Cardiac ventricle fibroblast (primary cell): ENCODE measurements around the gene GANAB. TPM values are rescaled to one million over a fixed set of nuclear protein-coding genes. Genes with fewer than 3 reads are reported as not detected.

Experiments
- total RNA-seq: library from RNA; depleted of rRNA; stranded (reverse); fragments of >200 nt; gene quantifications from 2 replicates; pipeline ENCODE4 v1.2.3, GENCODE V29; 2015

GANAB gene
- total RNA-seq: 322 and 338 TPM in 2 replicates

DNA sequence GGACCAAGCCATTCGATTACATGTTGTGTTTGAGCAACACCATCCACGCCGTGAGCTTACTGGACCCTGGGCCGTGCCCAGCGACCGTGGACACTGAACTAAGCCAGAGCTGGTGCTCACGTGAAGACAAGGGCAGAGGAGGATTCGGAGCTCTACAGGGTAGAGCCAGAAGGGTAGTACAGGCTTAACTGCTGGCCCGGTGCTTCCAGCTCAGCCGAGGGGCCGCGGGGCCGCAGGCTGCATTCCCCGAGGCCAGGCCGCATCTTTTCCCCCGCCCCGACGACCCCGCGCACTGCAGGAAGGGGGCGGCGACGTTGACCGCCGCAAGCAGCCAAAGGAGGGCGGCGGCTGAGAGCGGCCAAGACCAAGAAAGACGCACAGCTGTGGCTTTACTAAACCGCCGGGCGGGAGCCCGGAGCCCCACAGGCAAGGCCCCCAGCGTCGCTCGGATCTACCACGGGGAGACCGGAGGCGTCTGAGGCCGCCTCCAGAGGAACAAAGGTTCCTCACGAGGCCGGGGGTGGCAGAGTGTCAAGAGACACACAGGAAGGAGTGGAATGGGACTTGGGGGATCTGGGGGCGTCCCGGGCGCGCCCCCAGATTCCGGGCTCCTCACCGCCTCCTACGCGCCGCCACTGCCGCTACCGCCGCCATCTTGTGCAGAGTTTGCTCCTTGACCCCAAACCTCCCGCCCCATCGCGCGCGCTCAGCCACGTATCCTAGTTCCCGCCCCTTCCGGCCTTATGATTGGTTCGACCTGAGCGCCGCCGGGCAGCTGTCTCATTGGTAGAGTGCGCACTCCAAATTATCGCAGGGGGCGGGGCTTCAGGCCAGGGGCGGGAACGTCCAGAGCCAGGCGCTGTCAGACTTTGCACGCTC, at the start of gene GANAB:
GANAB (minus strand) TSS at position 668 of the 879 bp plus-strand sequence; CDS start at position 654, 14 bp downstream.

DNA sequence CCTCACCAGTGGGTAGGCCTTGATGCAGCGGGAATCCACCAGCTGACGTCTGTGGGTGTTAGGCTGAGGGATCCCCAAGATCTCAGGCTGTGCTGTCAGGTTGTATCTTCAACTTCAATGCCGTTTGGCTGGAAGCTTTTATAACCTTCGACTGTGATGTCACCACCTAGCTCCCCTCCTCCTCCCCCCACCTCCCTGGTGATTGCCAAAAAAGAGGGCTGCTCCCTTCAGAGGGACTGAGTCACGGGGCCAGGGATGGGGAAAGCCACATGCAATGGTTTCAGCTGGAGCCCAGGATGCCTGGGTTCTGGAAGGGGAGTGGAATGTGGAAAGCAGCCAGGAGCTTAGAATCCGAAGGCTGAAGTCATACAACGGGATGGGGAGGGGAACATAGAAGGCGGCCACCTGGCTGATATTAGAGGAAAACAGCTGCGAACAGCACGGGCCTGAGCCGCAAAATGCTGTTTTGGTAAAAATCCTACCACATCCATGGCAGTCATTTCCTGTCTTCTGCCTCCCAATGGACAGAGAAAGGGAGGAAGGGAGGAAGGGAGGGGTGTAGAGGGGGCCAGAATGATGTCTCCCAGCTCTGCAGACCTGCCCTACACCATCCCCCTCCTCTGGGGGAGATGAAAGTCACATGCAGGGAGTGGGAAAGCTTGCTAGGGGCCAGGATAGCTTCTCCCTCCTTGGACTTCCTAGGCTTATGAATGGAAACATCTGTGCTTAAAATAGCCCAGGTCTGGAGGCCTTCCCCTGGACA, 43.2 kb upstream of the GANAB start, which contains the start of gene LRRN4CL:
LRRN4CL (minus strand) TSS at position 110 of the 763 bp plus-strand sequence. CDS start 1,022 bp downstream, outside the sequence.

DNA sequence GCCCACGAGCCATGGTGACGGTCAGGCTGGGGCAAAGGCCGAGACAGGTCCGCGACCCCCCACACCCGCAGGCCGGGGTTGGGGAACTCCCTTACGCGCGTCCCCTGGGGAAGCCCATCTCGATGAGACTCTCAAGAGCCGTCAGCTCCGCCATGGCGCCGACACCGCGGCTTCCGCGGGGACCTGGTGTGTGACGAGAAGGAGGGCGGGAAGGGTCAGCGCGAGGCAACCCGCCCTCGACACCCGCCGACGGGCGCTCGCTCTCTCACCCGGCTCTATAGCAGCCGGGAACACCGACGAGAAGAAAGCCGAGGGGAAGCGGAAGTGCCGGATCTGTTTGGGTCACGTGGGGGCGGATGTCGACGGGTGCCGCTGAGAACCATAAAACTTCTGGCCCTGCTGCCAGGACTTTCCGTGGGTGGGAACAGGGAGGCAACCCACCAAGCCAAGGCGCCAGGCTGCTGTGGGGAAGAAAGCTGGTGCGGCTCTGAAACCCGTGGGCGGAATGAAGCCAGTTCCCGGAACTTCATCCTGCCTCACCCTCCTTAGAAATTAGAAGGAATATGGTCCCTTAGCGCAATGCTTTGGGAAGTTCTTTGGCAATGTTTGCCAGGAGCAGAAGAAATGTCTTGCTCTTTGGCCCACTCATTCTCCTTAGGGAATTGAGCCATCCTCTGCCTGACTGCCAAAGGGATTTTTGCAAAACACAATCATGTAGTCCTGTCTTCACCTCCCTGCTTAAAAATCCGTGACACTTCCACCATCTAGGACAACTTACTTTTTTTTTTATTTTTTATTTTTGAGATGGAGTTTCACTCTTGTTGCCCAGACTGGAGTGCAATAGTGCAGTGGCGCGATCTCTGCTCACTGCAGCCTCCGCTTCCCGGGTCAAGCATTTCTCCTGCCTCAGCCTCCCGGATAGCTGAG, 32.6 kb upstream of the GANAB start, which contains the start of gene UBXN1:
UBXN1 (minus strand) TSS at position 304 of the 927 bp plus-strand sequence; CDS start at position 154, 150 bp downstream.

GRCh38 chr11:62671608-62672389, 25.4 kb upstream of the GANAB start, which contains the start of the genes LBHD1 and UQCC3:
TSS of gene LBHD1 (minus strand) at chr11:62672267. CDS start at chr11:62670031, 2,236 bp downstream.
TSS of gene UQCC3 (plus strand) at chr11:62671673. CDS start at chr11:62671746, 73 bp downstream.

DNA sequence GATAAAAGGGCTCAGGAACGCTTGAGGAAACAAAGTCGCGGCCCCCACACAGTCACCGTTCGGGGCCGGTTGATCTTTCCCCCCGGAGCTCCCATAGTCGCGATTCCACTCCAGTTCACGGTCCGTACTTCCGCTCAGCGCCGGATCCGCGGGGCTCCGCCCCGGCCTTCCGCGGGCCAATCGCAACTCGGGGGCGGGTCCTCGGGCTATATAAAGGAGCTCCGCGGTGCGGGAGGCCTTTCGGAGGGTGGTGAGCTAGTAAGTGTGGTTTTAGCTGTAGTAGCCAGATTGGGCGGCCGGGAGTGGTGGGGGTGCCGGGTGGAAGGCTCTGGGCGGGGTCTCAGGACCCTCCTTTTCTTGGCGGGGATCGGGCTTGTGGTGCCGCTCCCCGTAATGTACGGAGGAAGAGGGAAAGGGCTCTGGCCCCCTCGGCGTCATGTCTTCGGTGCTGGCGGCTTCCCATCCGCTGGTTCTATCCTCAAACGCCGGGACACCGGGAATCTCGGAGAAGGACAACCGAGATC, 18.7 kb upstream of the GANAB start, which contains the start of the genes C11orf98 and CSKMT:
C11orf98 (minus strand) TSS at position 136 of the 524 bp plus-strand sequence; CDS start at position 95, 41 bp downstream.
CSKMT (plus strand) TSS at position 238 of the 524 bp plus-strand sequence. CDS start 568 bp downstream, outside the sequence.

DNA sequence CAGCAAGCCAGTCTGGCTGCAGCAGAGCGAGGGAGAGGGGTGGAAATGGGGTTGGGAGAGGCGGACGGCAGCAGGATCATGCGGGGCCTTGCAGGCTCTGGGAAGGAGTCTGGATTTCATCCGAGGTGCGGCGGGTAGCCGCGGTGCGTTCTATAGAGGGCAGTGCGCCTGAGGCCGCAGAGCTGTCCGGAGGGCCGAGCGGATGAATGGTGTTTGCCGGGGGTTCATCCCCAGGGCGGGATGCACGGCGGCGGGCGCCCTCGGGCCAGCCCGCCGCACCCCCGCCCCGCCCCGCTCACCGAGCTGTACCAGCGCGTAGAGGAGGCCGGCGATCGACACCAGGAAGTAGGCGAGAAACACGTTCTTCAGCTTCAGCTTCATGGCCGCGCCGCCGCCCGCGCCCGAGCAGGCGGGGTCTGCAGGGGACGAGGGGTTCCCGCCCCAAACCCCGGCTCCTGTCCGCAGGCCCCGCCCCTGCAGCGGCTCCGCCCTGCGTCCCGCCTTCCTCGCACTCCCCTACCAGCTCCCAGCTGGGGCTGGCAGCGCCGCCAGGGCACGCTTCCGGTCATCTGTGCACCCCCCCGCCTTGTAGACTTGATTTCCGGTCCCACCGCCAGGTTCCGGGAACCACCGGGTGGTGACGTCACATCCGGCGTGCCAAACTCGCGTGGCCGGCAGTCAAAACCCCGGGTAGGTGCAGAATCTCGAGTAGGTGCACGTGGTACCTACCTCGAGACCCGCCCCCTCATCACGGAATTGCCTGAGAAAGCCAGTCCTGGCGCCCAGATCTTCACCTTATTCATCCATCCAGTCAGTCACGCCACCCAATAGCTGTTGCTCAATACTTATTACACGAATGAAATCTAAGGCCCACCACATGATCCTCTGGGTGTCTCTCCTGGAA, 24.6 kb downstream of the GANAB start, which contains the start of gene B3GAT3:
B3GAT3 (minus strand) TSS at position 420 of the 904 bp plus-strand sequence; CDS start at position 381, 39 bp downstream.

GRCh38 chr11:62612366-62613290, 33.8 kb downstream of the GANAB start, which contains the start of the genes EML3 and ROM1:
TSS of gene EML3 (minus strand) at chr11:62612775. CDS start at chr11:62612457, 318 bp downstream.
TSS of gene ROM1 (plus strand) at chr11:62613257. CDS start at chr11:62613282, 25 bp downstream.

DNA sequence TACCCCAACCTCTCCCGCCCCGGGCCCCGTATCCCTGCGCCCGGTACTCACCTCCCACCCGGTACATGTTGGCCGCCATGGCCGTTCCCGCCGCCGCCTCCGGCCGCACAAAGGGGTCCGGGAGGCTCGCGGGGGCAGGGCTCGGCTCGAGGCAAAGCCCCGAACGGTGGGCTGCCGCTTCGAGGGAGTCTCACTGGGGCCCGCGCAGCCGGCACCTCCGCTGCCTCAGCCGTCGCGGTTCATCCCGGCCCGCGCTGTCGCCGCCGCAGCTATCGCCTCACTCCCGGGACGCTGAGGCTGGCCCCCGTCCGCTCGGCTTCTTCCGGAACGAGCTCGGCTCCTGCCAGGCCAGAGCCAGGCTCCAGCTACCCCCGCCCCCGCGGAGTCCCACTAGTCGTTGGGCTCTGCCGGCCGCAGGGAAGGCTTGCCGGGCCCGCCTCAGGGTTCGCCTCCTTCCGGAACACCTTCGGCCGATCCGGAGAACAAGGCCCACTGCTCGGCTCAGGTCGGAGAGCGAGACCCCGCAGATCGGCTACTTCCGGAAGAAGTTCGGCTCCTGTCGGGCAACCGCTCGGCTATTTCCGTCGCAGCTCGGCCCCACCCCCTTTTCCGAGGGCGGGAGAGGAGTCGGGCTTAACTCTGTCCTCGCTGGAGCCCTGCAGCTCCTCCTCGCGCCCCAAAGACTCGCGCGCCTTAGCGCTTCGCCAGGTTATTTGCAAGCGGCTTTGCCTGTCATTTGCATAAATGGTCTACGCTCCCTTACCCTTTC, 44.9 kb downstream of the GANAB start, which contains the start of gene MTA2:
MTA2 (minus strand) TSS at position 494 of the 769 bp plus-strand sequence; CDS start at position 79, 415 bp downstream.

GRCh38 chr11:62591448-62592145, 54.8 kb downstream of the GANAB start, which contains the start of gene TUT1:
TSS of gene TUT1 (minus strand) at chr11:62591523. CDS start at chr11:62591485, 38 bp downstream.

Other genes with a start within 250 kb of the GANAB start
- not detected in 2 replicates for gene SCGB1A1, start 227.6 kb downstream of the GANAB start, total RNA-seq
- 438 and 502 TPM in 2 replicates for gene AHNAK, start 99.8 kb downstream of the GANAB start, total RNA-seq
- gene EEF1G, start 72.7 kb downstream of the GANAB start, total RNA-seq: 1,923 and 1,968 TPM in 2 replicates
- gene TUT1, start 55.1 kb downstream of the GANAB start, total RNA-seq: 10.5 and 11.9 TPM in 2 replicates
- 45.8 and 56.8 TPM in 2 replicates for gene MTA2, start 44.7 kb downstream of the GANAB start, total RNA-seq
- gene EML3, start 33.8 kb downstream of the GANAB start, total RNA-seq: 50.7 and 57.5 TPM in 2 replicates
- gene ROM1, start 33.4 kb downstream of the GANAB start, total RNA-seq: 24.8 and 25.3 TPM in 2 replicates
- 30.9 and 37.1 TPM in 2 replicates for gene B3GAT3, start 24.6 kb downstream of the GANAB start, total RNA-seq
- gene INTS5, start 6.7 kb upstream of the GANAB start, total RNA-seq: 24.1 and 26.5 TPM in 2 replicates
- gene C11orf98, start 18.6 kb upstream of the GANAB start, total RNA-seq: 24.8 and 38.0 TPM in 2 replicates
- 2.4 and 3.7 TPM in 2 replicates for gene CSKMT, start 18.7 kb upstream of the GANAB start, total RNA-seq
- 7.5 and 8.7 TPM in 2 replicates for gene UQCC3, start 25.1 kb upstream of the GANAB start, total RNA-seq
- 4.2 and 7.4 TPM in 2 replicates for gene LBHD1, start 25.7 kb upstream of the GANAB start, total RNA-seq
- gene UBXN1, start 32.5 kb upstream of the GANAB start, total RNA-seq: 115 and 150 TPM in 2 replicates
- gene LRRN4CL, start 42.9 kb upstream of the GANAB start, total RNA-seq: 8.5 and 15.5 TPM in 2 replicates
- gene BSCL2, start 60.8 kb upstream of the GANAB start, total RNA-seq: 15.4 and 27.1 TPM in 2 replicates
- not detected in 2 replicates for gene GNG3, start 61.1 kb upstream of the GANAB start, total RNA-seq
- 18.1 and 23.8 TPM in 2 replicates for gene HNRNPUL2, start 80.8 kb upstream of the GANAB start, total RNA-seq
- gene TTC9C, start 81.9 kb upstream of the GANAB start, total RNA-seq: 22.8 and 36.6 TPM in 2 replicates
- gene ZBTB3, start 107.5 kb upstream of the GANAB start, total RNA-seq: 9.4 and 10.8 TPM in 2 replicates
- 66.3 and 67.2 TPM in 2 replicates for gene POLR2G, start 115.0 kb upstream of the GANAB start, total RNA-seq
- gene TAF6L, start 124.8 kb upstream of the GANAB start, total RNA-seq: 11.8 and 13.9 TPM in 2 replicates
- 60.1 and 80.1 TPM in 2 replicates for gene TMEM179B, start 140.8 kb upstream of the GANAB start, total RNA-seq
- 25.8 and 27.7 TPM in 2 replicates for gene TMEM223, start 145.4 kb upstream of the GANAB start, total RNA-seq
- 33.1 and 35.5 TPM in 2 replicates for gene NXF1, start 158.8 kb upstream of the GANAB start, total RNA-seq
- 31.7 and 41.2 TPM in 2 replicates for gene STX5, start 185.4 kb upstream of the GANAB start, total RNA-seq
- gene TEX54, start 186.2 kb upstream of the GANAB start, total RNA-seq: not detected in 2 replicates
- gene WDR74, start 193.0 kb upstream of the GANAB start, total RNA-seq: 24.5 and 29.2 TPM in 2 replicates
- 96.0 and 99.3 TPM in 2 replicates for gene SLC3A2, start 234.3 kb upstream of the GANAB start, total RNA-seq